Panc1 (cell line): ENCODE results near the gene MDGA2.

Experiments used
- CTCF ChIP-seq: fragments of 450-650 bp; IDR thresholded peaks from 2 replicates; pipeline ENCODE4 v1.5.1; 2017; ENCODE audit warnings: mild to moderate bottlenecking
- POLR2AphosphoS5 ChIP-seq: IDR thresholded peaks from 2 replicates; pipeline ENCODE4 v1.6.1; 2012; ENCODE audit warnings: mild to moderate bottlenecking, low read depth, low read length, moderate library complexity
- REST ChIP-seq, 2 experiments: IDR thresholded peaks; 2 replicates each; pipeline ENCODE4 v1.6.1; 2011 to 2012; ENCODE audit warnings: low read depth in 2 of 2, control low read depth in 1 of 2, low read length in 1 of 2, mild to moderate bottlenecking in 1 of 2, moderate library complexity in 1 of 2; ENCODE audit not compliant: insufficient read depth in 1 of 2
- TCF7L2 ChIP-seq: IDR thresholded peaks from 2 replicates; pipeline ENCODE4 v1.6.1; 2011; ENCODE audit warnings: mild to moderate bottlenecking, low read depth, low read length, inconsistent platforms

- TF ChIP-seq CTCF (no peak), POLR2AphosphoS5 (no peak), TCF7L2 (no peak), REST (IDR thresholded peaks at IDR 0.05; ENCODE audit: insufficient read depth in 1 of 2, low read depth in 2 of 2, low read length in 1 of 2) (no peak)
Observed at GRCh38 chr14:47302121-47302520, 373.3 kb downstream of the MDGA2 start.
